MM.1S (cell line): ENCODE measurements around the gene DUSP8.

Experiments used
- DNase-seq: peaks from one replicate; pipeline ENCODE4 v3.0.0-alpha.2; 2015
- H2AFZ ChIP-seq: fragments of 300-600 bp; sonication (generic); 2 replicates; pipeline ENCODE4 v1.6.0; 2016; ENCODE audit warnings: antibody characterized with exemption, low read length
- H3F3A ChIP-seq: fragments of 300-600 bp; sonication (generic); 2 replicates; pipeline ENCODE4 v1.6.1; 2016; ENCODE audit warnings: mild to moderate bottlenecking, antibody characterized with exemption, low read length, moderate library complexity, mixed read lengths; ENCODE audit not compliant: insufficient read depth
- H3K27ac ChIP-seq: fragments of 300-600 bp; sonication (generic); 2 replicates; pipeline ENCODE4 v1.5.1; 2016; ENCODE audit warnings: mild to moderate bottlenecking, low read length
- H3K27me3 ChIP-seq: fragments of 300-600 bp; sonication (generic); replicated peaks from 2 replicates; pipeline ENCODE4 v1.6.0; 2016; ENCODE audit warnings: low read length; ENCODE audit not compliant: insufficient read depth
- H3K36me3 ChIP-seq: fragments of 300-600 bp; sonication (generic); replicated peaks from 2 replicates; pipeline ENCODE4 v1.6.1; 2016; ENCODE audit warnings: mild to moderate bottlenecking, low read length, mixed read lengths; ENCODE audit not compliant: insufficient read depth
- H3K4me1 ChIP-seq: fragments of 300-600 bp; sonication (generic); 2 replicates; pipeline ENCODE4 v1.6.1; 2016; ENCODE audit warnings: low read length, mixed read lengths
- H3K4me2 ChIP-seq: fragments of 300-600 bp; sonication (generic); 2 replicates; pipeline ENCODE4 v1.6.0; 2016; ENCODE audit warnings: low read depth, low read length
- H3K4me3 ChIP-seq: fragments of 300-600 bp; sonication (generic); 2 replicates; pipeline ENCODE4 v1.5.1; 2016; ENCODE audit warnings: low read length, mixed read lengths
- H3K79me2 ChIP-seq: fragments of 300-600 bp; sonication (generic); 2 replicates; pipeline ENCODE4 v1.6.1; 2016; ENCODE audit warnings: mixed run types, low read length, mixed read lengths
- H3K9ac ChIP-seq: fragments of 300-600 bp; sonication (generic); 2 replicates; pipeline ENCODE4 v1.6.1; 2016; ENCODE audit warnings: low read length, mixed read lengths
- H3K9me2 ChIP-seq: fragments of 300-600 bp; sonication (generic); replicated peaks from 2 replicates; pipeline ENCODE4 v1.6.1; 2016; ENCODE audit warnings: mild to moderate bottlenecking, low read length, mixed read lengths; ENCODE audit not compliant: insufficient read depth
- H3K9me3 ChIP-seq: fragments of 300-600 bp; sonication (generic); replicated peaks from 2 replicates; pipeline ENCODE4 v1.6.1; 2016; ENCODE audit warnings: mild to moderate bottlenecking, low read length, mixed read lengths; ENCODE audit not compliant: insufficient read depth
- H4K20me1 ChIP-seq: fragments of 300-600 bp; sonication (generic); 2 replicates; pipeline ENCODE4 v1.6.1; 2016; ENCODE audit warnings: mild to moderate bottlenecking, low read length, moderate library complexity, mixed read lengths; ENCODE audit not compliant: insufficient read depth
- CTCF ChIP-seq: fragments of 300-600 bp; sonication (generic); IDR thresholded peaks from 2 replicates; pipeline ENCODE4 v1.5.1; 2016; ENCODE audit warnings: antibody characterized with exemption, low read length, mixed read lengths
- EZH2 ChIP-seq: fragments of 300-600 bp; sonication (generic); optimal IDR thresholded peaks from 2 replicates; pipeline ENCODE3; 2017; ENCODE audit warnings: low read depth, mild to moderate bottlenecking, antibody characterized with exemption, low read length, mixed read lengths
- EZH2phosphoT487 ChIP-seq: fragments of 300-600 bp; sonication (generic); IDR thresholded peaks from 2 replicates; pipeline ENCODE4 v1.6.1; 2018; ENCODE audit warnings: antibody characterized with exemption, low read length

The DUSP8 gene

GRCh38 chr11:1536065-1536843 is 35.8 kb downstream of the DUSP8 start:
- no peaks in the 10 kb centered on the region for H3K4me1 ChIP-seq
- H3K27me3 ChIP-seq, result peaks cover 35% of the 10 kb centered on the region
- no peaks in the 10 kb centered on the region for H4K20me1 ChIP-seq
- H3K4me2 ChIP-seq, result no peak overlapping the region
- TF ChIP-seq EZH2phosphoT487, result no peak
- TF ChIP-seq EZH2, result no peak
- TF ChIP-seq CTCF, result no peak
- H3K9me3 ChIP-seq, result no peaks in the 10 kb centered on the region
- no peaks in the 10 kb centered on the region for H3K36me3 ChIP-seq
- H3K27ac ChIP-seq, result no peak overlapping the region
- H3K9me2 ChIP-seq, result no peaks in the 10 kb centered on the region
- H3F3A ChIP-seq, result no peaks in the 10 kb centered on the region
- H3K79me2 ChIP-seq, result peaks cover 60% of the 10 kb centered on the region
- DNase-seq, result no peak
- H3K9ac ChIP-seq, result no peak overlapping the region
- H3K4me3 ChIP-seq, result no peak overlapping the region
- no peak overlapping the region for H2AFZ ChIP-seq

GRCh38 chr11:1534682-1535081 is 37.4 kb downstream of the DUSP8 start:
- Histone ChIP-seq H3K36me3 (no peaks in the 10 kb centered on the region), H3K4me1 (no peaks in the 10 kb centered on the region), H3F3A (no peaks in the 10 kb centered on the region), H3K4me3 (no peak overlapping the region), H4K20me1 (no peaks in the 10 kb centered on the region; the same call in 1 of the 2 replicates), H3K9me2 (no peaks in the 10 kb centered on the region), H3K27me3 (peaks cover 21% of the 10 kb centered on the region), H3K9ac (no peak overlapping the region), H3K4me2 (no peak overlapping the region), H2AFZ (no peak overlapping the region), H3K79me2 (peaks cover 73% of the 10 kb centered on the region), H3K9me3 (no peaks in the 10 kb centered on the region), H3K27ac (no peak overlapping the region)
- no peak for DNase-seq
- TF ChIP-seq CTCF (no peak), EZH2 (no peak), EZH2phosphoT487 (no peak)

GRCh38 chr11:1534171-1534570 is 37.9 kb downstream of the DUSP8 start:
- Histone ChIP-seq H3K9me2 (no peaks in the 10 kb centered on the region), H3K79me2 (peaks cover 78% of the 10 kb centered on the region), H3K27ac (no peak overlapping the region), H2AFZ (no peak overlapping the region), H3F3A (no peaks in the 10 kb centered on the region), H3K9me3 (no peaks in the 10 kb centered on the region), H3K4me1 (no peaks in the 10 kb centered on the region), H3K9ac (no peak overlapping the region), H3K4me3 (no peak overlapping the region), H3K4me2 (no peak overlapping the region), H4K20me1 (no peaks in the 10 kb centered on the region; the same call in 1 of the 2 replicates), H3K36me3 (no peaks in the 10 kb centered on the region), H3K27me3 (peaks cover 15% of the 10 kb centered on the region)
- no peak for DNase-seq
- no peak for TF ChIP-seq CTCF
- no peak for TF ChIP-seq EZH2phosphoT487
- TF ChIP-seq EZH2, result no peak
